Activated CD8-positive, alpha-beta T cell treated with anti-CD3 and anti-CD28 coated beads for 36 hours (primary cell): ENCODE data around the gene G6PD. TPM values are rescaled to one million over a fixed set of nuclear protein-coding genes. Genes with fewer than 3 reads are reported as not detected.

Experiments
- ATAC-seq: fragments of 200-7000 bp; cut with Tn5 transposase; one replicate; pipeline ENCODE4 v1.10.0; 2021; ENCODE audit warnings: mild to moderate bottlenecking, moderate library complexity
- CTCF ChIA-PET: fragments of 350-600 bp; sonication (Branson Sonifier 250); formaldehyde crosslinking; loops from one replicate; lab custom pipeline; 2021; ENCODE audit warnings: antibody characterized with exemption; lab: Charles Lee
- POLR2A ChIA-PET: fragments of 350-600 bp; sonication (Branson Sonifier 250); formaldehyde crosslinking; loops from one replicate; lab custom pipeline; 2021; ENCODE audit warnings: antibody characterized with exemption; lab: Charles Lee
- DNase-seq: peaks from one replicate; pipeline ENCODE4 v3.0.0-alpha.2; 2020
- H3K27ac Mint-ChIP-seq: one replicate; pipeline ENCODE4 v1.8.0; 2021; ENCODE audit warnings: mild to moderate bottlenecking, mixed read lengths
- H3K27me3 Mint-ChIP-seq: one replicate; pipeline ENCODE4 v1.8.0; 2021; ENCODE audit warnings: mixed read lengths
- H3K36me3 Mint-ChIP-seq: one replicate; pipeline ENCODE4 v1.8.0; 2021; ENCODE audit warnings: low read depth, mixed read lengths
- H3K4me1 Mint-ChIP-seq: one replicate; pipeline ENCODE4 v1.8.0; 2021; ENCODE audit warnings: low read depth, mixed read lengths
- H3K4me3 Mint-ChIP-seq: one replicate; pipeline ENCODE4 v1.8.0; 2021; ENCODE audit warnings: mild to moderate bottlenecking, moderate library complexity, mixed read lengths
- H3K9me3 Mint-ChIP-seq: one replicate; pipeline ENCODE4 v1.8.0; 2021; ENCODE audit warnings: mixed read lengths
- intact Hi-C: fragments of 100-400 bp; cut with micrococcal nuclease; formaldehyde crosslinking; loops from one replicate; pipeline ENCODE4 v1.10.0; 2022
- total RNA-seq, 2 experiments: library from RNA; stranded (reverse); gene quantifications; one replicate each; pipeline ENCODE4 v1.2.3, GENCODE V29; 2021
- TF ChIP-seq, protein P1 (sequence below): fragments of 200-600 bp; IDR thresholded peaks from one replicate; pipeline ENCODE4 v1.8.0; 2022; ENCODE audit warnings: antibody characterized with exemption, mild to moderate bottlenecking

Gene G6PD
- total RNA-seq, 2 experiments from 2014 or later = 88.4 to 92.5 TPM

DNA sequence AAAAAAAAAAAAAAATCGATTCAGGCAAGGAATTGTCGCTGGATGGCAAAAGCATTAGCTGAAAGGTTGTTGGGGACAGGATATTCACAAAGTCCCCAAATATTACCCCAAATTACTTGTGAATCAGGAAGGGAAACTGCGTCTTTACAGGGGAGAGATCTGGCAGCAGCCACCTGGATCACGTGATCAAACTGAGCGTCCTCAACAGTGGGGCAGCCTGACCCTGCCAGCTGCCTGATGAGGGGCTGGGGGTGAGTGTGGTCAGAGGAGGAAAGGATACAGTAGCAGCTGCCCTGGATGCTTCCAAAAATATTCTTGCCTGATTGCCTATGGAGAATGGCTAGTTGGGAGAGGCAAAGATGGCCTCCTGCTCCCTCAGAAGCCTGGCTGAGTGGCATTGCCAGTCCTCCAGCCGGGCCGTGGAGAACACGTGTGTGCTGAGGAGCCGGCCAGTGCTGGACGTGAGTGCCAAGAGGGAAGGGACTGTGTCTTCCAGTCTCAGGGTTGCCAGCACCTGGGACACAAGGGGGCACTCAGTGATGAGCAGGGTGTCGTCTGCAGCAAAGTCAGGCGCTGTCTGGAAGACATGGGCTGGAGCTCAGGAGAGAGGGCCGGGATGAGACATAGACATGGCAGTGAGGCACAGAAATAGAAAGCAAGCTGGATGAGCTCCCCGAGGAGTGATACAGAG lies 64.6 kb downstream of the G6PD start:
- ChIA-PET CTCF (interaction anchor here (0.8 kb wide), 1 partner anchor 8 kb away, joined by 3 read pairs; the partner anchor contains the start of gene SLC10A3), POLR2A (interaction anchor here (0.7 kb wide), 1 partner anchor 8 kb away, joined by 3 read pairs; no protein-coding TSS in a partner anchor)
- no peak overlapping the region for H3K27ac Mint-ChIP-seq
- no peak for ATAC-seq
- H3K36me3 Mint-ChIP-seq = peaks cover 12% of the 10 kb centered on the region
- TF ChIP-seq, protein P1, sequence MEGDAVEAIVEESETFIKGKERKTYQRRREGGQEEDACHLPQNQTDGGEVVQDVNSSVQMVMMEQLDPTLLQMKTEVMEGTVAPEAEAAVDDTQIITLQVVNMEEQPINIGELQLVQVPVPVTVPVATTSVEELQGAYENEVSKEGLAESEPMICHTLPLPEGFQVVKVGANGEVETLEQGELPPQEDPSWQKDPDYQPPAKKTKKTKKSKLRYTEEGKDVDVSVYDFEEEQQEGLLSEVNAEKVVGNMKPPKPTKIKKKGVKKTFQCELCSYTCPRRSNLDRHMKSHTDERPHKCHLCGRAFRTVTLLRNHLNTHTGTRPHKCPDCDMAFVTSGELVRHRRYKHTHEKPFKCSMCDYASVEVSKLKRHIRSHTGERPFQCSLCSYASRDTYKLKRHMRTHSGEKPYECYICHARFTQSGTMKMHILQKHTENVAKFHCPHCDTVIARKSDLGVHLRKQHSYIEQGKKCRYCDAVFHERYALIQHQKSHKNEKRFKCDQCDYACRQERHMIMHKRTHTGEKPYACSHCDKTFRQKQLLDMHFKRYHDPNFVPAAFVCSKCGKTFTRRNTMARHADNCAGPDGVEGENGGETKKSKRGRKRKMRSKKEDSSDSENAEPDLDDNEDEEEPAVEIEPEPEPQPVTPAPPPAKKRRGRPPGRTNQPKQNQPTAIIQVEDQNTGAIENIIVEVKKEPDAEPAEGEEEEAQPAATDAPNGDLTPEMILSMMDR = no peak
- H3K9me3 Mint-ChIP-seq = no peaks in the 10 kb centered on the region
- peaks cover 12% of the 10 kb centered on the region for H3K4me1 Mint-ChIP-seq
- H3K27me3 Mint-ChIP-seq = no peaks in the 10 kb centered on the region
- no peak for DNase-seq
- no peak overlapping the region for H3K4me3 Mint-ChIP-seq
- intact Hi-C loops = no loop called here

Other genes starting within 250 kb of the G6PD start
- gene FLNA, start 172.2 kb downstream of the G6PD start, total RNA-seq = 1,000 to 10,000 TPM; 1,057 to 1,091 TPM
- 10 to 100 TPM; 92.4 to 96.6 TPM for gene EMD, start 167.6 kb downstream of the G6PD start, total RNA-seq
- gene RPL10, start 148.5 kb downstream of the G6PD start, total RNA-seq = 1,000 to 10,000 TPM; 3,574 to 3,675 TPM
- gene DNASE1L1, start 137.6 kb downstream of the G6PD start, total RNA-seq = 10 to 100 TPM in 1 of 2 experiments, 1 to 10 TPM in 1; 9.4 to 10.3 TPM
- gene TAFAZZIN, start 135.3 kb downstream of the G6PD start, total RNA-seq = 10 to 100 TPM; 49.8 to 53.4 TPM
- gene ATP6AP1, start 118.2 kb downstream of the G6PD start, total RNA-seq = 10 to 100 TPM; 21.3 to 22.5 TPM
- gene GDI1, start 109.7 kb downstream of the G6PD start, total RNA-seq = 10 to 100 TPM; 76.5 TPM
- gene FAM50A, start 102.7 kb downstream of the G6PD start, total RNA-seq = 10 to 100 TPM; 43.6 to 47.5 TPM
- 10 to 100 TPM; 36.5 to 40.5 TPM for gene PLXNA3, start 88.6 kb downstream of the G6PD start, total RNA-seq
- 10 to 100 TPM; 49.8 to 50.1 TPM for gene LAGE3, start 67.6 kb downstream of the G6PD start, total RNA-seq
- 10 to 100 TPM; 46.5 to 47.6 TPM for gene UBL4A, start 60.2 kb downstream of the G6PD start, total RNA-seq
- gene SLC10A3, start 56.2 kb downstream of the G6PD start, total RNA-seq = 10 to 100 TPM; 13.2 to 14.1 TPM
- gene FAM3A, start 30.6 kb downstream of the G6PD start, total RNA-seq = 10 to 100 TPM; 27.9 to 31.9 TPM
- 10 to 100 TPM; 34.4 to 40.6 TPM for gene IKBKG, start 774 bp upstream of the G6PD start, total RNA-seq
- gene CTAG1A, start 38.3 kb upstream of the G6PD start, total RNA-seq = not detected
- gene CTAG1B, start 72.4 kb upstream of the G6PD start, total RNA-seq = not detected
- gene CTAG2, start 106.7 kb upstream of the G6PD start, total RNA-seq = not detected
- 1 to 10 TPM; 3.9 to 5.0 TPM for gene GAB3, start 204.2 kb upstream of the G6PD start, total RNA-seq
- gene DKC1, start 216.0 kb upstream of the G6PD start, total RNA-seq = 100 to 1,000 TPM; 132 to 138 TPM